HG02571 (cell line): ENCODE measurements around the gene GFY.

Experiments used
- ATAC-seq: cut with Tn5 transposase; IDR thresholded peaks from one replicate; pipeline ENCODE4 v1.9.1; 2021; ENCODE audit warnings: mild to moderate bottlenecking, moderate library complexity; ENCODE audit not compliant: unreplicated experiment

Gene GFY, protein sequence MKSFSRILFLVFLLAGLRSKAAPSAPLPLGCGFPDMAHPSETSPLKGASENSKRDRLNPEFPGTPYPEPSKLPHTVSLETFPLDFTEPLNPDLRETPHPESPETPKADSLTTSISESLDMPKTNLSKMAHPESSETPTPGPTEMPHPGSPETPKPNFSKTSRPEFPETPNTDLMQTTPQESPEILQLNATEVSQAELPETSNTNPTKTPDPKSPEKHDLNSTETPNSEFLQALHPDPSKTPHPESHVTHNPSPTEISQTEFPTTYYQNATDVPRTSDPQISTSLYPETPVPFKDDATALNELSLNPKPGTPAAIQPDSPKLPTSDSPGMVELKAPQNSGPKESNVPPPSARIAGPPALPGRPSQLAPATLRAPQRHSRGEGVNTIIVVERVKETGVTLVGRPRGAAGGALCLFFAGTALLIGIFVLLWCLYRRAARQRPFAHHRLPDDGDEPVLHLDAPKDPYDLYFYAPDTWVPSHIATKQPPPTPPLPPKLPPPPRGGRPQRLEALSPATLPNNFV

DNA sequence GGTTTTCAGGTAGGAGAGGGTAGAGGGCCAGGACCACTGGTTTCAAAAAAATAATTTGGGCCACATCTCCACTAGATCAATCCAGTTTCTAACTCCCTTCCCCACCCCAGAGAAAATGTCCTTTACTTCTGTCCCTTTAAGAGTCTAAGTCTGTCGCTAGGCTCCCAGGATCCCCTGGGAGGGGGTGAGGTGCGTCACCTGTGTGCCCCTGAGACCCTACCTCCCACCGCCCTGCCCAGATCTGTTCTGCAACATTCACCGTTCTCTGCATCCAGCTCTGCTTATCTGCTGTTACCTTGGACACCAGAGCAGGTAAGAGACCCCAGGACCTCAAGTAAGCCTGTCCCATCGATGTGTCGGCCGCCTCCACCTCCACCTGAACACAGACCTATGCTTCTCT lies at the start of gene GFY:
Gene GFY (plus strand): TSS at position 211 of the 400 bp plus-strand sequence. CDS start 1,043 bp downstream, outside the sequence.
- no peak for ATAC-seq

DNA sequence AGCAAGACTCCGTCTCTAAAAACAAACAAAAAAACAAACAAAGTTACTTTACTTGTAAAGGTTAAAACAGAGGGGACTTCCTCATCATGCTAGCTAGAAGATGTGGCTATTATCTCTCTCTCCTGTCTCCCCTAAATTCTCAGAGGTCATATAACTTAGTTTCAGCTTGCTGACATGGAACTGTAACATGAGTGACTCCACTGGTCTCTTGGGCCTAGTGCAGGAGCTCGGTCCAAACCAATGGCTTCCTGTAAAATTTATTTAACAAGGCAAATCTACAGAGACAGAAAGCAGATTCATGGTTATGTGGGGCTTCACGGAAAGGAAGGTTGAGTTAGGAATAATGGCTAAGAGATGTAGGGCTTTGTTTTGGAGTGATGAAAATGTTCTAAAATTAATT lies 46.7 kb upstream of the GFY start:
- ATAC-seq = no peak

DNA sequence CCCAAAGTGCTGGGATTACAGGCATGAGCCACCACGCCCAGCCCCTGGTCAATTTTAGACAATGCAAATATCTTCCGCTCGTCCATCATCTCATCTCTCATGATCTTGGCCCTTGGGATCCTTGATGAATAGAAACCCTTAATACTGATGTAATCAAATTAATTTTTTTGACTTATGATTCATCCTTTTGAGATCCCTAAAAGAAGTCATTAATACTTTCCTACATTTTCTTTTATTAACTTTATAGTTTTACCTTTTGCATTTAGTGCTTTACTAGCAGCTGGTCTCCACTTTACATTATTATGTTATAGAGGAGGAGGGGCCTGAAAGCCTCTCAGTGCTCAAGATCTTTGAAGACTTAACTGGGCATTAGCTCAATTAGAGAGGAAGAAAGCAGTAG lies 44.8 kb upstream of the GFY start:
- no peak for ATAC-seq

DNA sequence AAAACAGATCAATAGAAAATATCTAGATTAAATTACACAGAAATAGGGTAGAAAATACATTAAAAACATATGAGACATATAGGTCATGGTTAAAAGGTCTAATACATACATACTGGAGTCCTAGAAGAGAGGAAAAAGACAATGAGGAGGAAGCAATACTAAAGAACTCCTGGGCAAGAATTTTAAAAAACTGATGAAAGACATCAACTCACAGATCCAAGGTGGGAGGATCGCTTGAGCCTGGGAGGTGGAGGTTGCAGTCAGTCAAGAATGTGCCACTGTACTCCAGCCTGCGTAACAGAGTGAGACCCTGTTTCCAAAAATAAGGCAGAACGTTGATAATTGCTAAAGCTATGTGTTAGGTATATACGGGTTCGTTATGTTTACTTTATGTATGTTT lies 42.5 kb upstream of the GFY start:
- no peak for ATAC-seq

DNA sequence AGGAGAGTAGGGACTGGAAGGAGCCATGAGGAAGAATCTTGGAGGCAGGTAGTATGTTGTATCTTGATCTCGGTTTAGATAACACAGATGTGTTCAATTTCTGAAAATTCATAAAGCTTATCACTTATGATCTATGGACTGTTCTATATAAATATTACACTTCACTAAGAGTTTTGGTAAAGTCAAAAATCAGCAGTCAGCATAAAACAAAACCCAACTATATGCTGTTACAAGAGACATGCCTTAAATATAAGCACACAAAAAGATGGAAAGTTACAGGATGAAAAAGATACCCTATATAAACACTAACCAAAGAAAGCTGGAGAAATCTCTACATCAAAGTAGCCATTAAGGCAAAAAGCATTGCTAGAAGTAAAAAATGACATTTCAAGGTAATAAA lies 41.6 kb upstream of the GFY start:
- ATAC-seq = no peak

DNA sequence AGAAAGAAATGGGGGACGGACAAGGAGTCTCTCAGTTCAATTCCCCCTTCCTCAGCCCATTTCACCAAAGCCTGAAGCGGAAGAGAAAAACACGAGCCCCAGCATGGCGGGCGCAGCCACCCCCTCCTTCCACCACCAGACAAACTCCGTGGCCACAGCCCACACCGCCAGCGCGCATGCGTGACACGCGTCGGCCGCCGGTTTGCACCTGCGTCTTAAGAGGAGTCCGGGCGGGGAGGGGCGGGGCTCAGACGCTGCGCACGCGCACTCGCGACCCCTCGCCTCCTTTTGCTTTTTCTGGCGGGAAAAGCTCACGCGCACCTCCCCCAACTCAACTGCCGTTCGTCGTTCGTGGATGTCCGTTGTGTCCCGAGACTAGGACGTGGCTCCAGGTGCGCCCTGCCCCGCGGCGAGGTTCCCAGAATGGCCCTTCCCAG lies 37.2 kb upstream of the GFY start, which contains the start of gene KASH5:
Gene KASH5 (plus strand): TSS at position 314 of the 437 bp plus-strand sequence. CDS start 2,635 bp downstream, outside the sequence.
- ATAC-seq = no peak

DNA sequence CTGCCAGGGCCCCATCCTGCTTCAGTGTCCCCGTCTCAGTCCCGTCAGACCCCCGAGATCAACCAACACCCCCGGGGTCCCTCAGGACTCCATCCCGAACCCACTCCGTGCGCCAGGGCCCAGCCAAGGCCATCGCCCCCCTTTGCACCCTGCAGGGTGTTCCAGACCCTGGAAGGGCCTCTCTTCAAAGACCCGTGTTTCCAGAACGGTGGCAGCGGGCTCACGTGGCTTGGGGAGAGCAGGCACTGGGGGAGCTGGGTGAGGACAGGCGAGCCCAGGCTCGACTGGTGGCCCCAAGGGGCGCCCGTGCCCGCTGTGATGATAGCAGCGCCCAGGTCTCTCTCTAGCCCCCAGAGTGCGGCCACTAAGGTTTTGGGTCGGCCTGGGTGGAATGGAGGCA lies 35.8 kb upstream of the GFY start:
- ATAC-seq = no peak

DNA sequence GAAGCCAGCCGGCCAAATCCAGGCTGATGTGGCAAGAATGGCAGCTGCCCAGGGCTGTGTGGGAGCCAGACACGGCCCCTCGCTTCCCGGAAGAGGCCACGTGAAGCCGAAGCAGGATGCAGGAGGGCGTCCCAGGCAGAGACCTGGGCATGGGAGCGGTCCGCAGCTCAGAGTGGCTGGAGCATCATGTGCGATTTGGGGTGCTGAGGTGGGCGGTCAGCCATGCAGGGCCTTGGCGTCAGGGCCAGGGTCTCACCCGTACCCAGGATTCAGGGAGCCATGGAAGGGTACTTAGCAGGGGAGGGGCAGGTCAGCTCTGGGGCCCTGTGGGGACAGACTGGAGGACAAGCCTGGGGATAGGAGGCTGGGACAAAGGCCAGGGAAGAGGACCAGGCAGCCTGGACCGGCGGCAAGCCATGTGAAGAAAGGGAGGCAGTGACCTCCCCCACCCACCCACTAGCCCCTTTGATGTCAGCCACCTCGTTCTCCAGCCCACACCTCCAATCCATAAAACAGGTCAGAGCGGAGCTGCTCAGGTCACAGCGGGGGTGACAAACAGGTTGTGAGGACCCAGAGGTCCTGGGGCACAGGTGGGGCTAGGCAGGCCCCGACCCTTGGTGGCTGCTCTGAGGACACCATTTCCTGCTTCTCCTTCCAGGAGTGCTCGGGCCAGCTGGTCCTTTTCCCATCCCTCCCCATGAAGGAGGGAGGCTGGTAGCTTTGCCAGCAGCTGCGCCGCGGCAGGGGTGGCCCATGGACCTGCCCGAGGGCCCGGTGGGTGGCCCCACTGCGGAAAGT lies 34.9 kb upstream of the GFY start:
- ATAC-seq = no peak

DNA sequence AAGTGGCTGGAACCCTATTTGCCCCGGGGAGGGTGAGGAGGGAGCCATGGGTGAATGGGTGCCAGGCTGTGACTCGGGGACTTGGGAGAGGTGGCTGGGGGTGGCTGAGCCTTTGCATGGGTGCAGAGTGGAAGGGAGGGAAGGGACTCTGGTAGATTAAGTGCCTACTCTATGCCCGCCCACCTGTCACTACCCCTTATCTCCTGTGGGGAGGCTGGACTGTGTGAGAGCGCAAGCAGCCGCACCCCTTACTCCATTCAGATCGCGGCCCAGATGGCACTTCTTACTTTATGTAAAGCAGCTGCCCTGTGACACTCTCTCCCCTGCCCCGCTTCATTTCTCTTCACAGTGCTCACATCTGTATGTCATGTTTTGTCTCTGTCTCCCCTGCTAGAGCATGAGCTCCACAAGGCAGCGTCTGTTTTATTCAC lies 34.2 kb upstream of the GFY start:
- no peak for ATAC-seq

DNA sequence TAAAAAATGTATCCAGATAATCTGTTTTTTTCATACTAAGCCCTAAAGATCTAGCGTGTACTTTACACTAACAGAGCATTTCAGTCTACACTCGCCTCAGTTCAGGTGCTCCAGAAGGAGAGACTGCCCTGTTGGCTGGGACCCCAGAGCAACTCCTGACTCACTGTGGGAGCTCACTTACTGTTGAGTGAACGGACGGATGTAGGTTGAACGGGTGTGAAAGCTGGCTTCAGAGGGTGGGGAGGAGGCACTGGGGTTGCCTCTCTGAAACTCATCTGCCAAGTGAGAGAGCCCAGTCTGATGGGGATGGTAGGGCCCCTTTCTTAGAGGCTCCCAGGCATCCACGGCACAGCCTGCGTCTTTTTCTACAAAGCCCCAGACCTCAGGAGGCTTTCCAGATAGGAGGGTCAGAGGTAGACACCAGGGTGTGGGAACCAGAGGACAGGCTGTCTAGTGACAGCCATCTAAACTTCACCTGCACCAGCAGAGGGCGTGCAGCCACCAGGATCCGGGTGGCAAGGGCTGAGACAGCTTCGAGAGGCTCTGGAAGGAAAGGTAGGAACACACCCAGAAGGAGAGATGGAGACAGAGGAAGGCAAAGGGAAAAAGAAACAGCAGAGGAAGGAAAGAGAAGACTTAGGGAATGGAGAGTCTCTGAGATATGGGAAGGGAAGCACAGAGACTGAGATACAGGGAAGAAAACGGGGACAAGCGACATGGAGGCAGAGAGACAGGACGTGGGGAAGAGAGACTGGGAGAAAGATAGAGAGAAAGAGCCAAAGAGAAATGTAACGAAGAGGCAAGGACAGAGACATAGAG lies 33.4 kb upstream of the GFY start:
- peak; percentile 51 for ATAC-seq

DNA sequence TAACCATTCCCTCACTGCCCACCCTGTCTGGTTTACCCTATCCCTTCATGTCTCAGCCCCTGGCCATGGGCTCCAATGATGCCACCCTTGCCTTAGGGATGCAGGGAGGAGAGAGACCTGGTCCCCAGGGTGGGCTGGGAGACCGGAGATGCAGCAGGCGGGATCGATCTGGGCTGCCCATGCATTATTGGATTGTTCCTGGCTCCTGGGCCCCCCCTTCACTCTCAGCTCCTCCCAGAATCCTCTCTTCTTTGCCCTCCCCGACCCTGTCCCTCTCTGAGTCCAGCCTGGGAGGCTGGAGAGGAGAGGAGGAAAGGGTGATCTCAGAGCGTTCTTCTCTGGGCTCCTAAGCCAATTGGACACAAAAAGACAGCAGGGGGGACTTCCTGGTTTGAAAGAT lies 31.3 kb upstream of the GFY start:
- ATAC-seq = no peak

DNA sequence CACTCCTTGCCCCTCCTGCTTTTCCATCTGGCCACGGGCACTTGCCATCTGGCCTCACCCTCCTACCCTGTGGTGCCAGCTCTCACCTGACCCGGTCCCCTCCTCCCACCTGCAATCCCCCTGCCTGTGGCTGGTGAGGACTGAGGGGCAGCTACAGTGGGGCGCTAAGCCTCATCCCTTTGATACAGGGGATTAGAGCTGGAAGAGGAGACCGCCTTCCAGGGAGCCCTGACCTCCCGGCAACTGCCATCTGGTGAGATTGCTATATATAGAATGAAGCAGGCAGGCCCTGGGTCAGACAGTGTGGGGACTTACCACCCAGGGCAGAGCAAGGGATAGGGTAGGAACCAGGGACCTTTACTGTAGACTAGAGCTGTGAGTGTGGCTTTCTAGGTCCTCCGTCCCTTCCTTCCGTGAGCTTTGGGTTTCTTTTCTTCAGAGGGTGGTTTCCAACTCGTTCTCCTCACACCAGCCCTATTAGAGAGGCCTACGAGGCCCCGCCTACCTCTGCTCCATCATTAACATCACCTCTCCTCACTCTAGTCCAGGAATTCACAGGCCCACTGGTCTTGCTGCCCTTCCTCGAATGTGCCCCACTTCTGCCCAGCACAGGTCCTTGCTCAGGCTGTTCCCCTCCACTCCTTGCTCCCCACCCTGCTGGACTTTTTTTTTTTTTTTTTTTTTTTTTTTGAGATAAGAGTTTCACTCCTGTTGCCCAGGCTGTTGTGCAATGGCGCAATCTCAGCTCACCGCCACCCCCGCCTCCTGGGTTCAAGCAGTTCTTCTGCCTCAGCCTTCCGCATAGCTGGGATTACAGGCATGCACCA lies 29.4 kb upstream of the GFY start:
- no peak for ATAC-seq

DNA sequence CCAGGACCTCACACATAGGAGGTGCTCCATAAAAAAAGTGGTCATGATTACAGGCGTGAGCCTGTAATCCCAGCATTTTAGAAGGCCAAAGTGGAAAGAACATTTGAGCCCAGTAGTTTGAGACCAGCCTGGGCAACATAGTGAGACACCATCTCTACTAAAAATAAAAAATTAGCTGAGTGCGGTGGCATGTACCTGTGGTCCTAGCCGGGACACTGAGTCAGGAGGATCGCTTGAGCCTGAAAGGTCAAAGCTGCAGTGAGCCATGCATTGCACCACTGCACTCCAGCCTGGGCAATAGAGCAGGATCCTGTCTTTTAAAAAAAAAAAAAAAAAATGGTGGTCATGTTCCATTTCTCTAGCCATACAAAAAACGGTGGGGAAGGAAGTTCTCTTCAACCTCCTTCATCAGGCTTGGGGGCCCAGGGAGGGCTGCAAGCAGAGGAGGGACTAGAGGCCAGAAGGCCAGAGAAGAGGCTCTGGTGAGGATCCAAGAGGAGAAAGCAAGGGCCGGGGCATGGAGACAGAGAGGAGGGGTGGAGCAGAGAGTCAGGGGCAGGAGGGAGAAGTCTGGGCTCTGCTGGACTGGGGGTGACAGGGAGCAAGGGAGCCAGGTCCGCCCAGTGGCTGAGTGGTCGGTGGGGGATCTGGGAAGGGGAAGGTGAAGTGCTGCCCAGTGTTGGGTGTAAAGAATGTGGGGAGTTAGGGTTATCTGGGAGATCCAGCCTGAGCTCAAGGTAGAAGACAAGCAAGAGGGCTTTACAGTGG lies 28.3 kb upstream of the GFY start:
- ATAC-seq = no peak

DNA sequence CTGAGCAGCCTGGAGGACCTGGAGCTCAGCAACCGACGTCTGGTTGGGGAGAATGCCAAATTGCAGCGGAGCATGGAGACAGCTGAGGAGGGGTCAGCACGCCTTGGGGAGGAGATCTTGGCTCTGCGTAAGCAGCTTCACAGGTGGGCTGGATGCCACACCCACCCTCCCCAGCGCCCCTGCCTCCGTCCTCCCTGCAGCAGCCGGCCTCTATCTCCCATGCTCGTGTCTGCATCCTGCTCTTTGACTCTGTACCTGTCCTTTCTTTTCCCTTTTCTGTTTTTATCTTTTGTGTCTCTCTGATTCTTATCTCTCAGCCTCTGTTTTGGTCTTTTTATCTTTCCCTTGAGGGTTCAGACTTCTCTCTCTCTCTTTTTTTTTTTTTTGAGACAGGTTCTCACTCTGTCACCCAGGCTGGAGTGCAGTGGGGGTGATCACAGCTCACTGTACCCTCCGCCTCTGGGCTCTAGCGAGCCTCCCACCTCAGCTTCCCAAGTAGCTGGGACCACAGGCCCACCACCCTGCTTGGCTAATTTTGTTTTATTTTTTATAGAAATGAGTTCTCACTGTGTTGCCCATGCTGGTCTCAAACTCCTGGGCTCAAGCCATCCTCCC lies 27.1 kb upstream of the GFY start:
- ATAC-seq = no peak

DNA sequence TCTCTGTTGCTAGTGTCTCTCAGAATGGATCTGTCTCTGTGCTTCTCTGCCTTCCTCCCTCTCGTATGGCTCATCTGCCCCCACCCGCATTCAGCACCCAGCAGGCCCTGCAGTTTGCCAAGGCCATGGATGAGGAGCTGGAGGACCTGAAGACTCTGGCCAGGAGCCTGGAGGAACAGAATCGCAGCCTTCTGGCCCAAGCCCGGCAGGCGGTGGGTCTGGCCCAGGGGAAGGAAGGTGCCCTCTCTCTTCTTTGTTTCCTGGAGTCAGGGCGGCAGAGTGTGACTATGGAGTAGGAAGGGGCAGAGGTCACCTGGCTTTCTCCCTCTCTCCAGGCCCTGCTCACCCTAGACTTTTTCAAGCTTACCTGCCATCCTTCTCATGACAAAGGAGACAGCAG lies 26.3 kb upstream of the GFY start:
- ATAC-seq = no peak

DNA sequence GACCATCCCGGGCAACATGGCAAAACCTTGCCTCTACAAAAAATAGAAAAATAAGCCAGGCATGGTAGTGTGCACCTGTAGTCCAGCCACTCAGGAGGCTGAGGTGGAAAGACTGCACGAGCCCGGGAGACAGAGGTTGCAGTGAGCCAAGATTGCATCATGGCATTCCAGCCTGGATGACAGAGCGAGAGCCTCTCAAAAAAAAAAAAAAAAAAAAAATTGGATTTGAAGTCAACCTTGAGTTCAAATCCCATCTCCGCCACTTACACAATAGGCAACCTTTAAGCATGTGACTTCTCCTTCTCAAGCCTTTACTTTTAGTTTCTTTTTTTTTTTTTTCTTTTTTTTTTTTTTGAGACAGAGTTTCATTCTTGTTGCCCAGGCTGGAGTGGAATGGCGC lies 25.2 kb upstream of the GFY start:
- ATAC-seq = no peak

DNA sequence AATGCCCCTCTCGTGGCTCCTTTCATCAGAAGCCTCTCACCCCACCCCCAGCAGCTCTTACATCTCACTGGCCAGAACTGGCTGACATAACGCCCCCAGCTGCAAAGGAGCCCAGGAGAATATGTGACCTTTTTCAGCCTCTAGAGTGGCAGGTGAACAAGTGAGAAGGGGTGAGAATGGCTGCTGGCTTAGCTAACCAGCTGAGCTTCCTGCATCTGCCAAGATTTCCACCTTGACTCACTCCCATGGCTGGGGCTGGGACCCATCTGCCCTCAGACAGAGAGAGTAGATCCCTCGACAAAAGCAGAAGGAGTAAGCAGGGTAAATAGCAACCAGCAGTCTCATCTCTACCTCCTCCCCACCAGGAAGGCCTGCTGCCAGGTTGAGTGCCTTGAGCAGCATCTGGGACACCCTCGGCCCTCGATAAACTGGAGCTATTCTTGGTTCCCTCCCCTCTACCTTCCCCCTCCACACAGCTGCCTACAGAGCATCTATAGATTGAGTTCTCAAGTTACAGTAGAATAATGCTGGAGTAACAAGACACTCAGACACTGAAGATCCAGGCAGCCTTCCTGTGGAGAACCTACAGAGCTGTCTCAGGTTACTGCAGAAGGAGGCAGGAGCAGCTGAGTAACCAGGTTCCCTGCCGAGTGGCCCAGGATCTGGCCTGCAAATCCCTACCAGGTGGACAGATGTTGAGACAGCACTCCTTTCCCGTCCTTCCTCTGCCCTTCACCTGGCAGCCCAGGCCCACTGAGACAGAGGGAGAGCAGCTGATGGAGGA lies 21.6 kb upstream of the GFY start:
- no peak for ATAC-seq

DNA sequence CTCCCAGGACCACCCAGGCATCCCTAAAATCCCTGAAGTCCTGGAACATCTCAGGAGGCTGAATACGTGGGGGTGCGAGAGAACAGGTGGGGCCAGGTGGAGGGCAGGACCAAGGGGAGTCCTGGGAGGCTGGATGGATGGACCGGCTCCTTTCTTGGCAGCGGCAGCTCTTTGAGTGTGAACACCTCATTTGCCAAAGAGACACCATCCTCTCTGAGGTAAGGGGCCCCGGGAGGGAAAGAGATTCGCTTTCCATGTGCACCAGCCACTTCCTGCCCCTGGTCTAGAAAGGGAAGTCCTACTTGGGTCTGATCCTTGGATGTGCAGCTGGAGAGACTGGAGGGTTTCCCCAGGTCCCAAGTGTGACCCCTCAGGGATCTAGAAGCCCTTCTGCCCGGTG lies 18.1 kb upstream of the GFY start:
- ATAC-seq = no peak
